ENCODE results near the gene NOX1.

DNA sequence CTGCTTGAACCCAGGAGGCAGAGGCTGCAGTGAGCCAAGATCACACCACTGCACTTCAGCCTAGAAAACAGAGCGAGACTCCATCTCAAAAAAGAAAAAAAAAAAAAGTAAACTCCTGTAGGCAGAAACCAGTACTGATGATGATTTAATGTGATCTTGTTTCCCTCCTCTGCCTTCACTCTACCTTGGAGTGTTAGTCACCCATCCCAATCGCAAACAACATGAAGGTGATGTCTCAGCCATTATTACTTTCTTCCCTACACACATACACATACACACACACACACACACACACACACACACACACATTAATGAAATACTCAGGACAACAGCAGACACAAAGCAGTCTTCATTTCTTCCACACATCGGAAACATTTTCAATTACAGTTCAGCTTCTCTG is 39.0 kb upstream of the NOX1 start:
- TF ChIP-seq SUZ12 (IDR thresholded peaks at IDR 0.05): no peak
- TF ChIP-seq, protein P1, sequence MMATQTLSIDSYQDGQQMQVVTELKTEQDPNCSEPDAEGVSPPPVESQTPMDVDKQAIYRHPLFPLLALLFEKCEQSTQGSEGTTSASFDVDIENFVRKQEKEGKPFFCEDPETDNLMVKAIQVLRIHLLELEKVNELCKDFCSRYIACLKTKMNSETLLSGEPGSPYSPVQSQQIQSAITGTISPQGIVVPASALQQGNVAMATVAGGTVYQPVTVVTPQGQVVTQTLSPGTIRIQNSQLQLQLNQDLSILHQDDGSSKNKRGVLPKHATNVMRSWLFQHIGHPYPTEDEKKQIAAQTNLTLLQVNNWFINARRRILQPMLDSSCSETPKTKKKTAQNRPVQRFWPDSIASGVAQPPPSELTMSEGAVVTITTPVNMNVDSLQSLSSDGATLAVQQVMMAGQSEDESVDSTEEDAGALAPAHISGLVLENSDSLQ (IDR thresholded peaks at IDR 0.05): no peak
- TF ChIP-seq SP1 (IDR thresholded peaks at IDR 0.05): no peak
- no peak for TF ChIP-seq ARNT (IDR thresholded peaks at IDR 0.05)
- no peak for TF ChIP-seq BHLHE40 (IDR thresholded peaks at IDR 0.05; ENCODE audit: borderline replicate concordance)
- no peak for TF ChIP-seq FOXK2 (IDR thresholded peaks at IDR 0.05)
- TF ChIP-seq HDGF (IDR thresholded peaks at IDR 0.05; ENCODE audit: borderline replicate concordance): no peak

All from HEK293T (cell line).